BLaER1 (cell line): ENCODE results near the gene DPP6.
A peak's percentile ranks its signal among the peaks of the same experiment; 100 is the strongest.
"Not testable (repeated sequence)": the region's sequence is repeated elsewhere in the genome, so short reads cannot be mapped to it uniquely, and the experiment has no call there.

Source experiments
- H3K27ac ChIP-seq: shearing (Covaris generic); formaldehyde crosslinking; 2 replicates; pipeline ENCODE4 v1.8.1; 2022
- H3K27me3 ChIP-seq: shearing (Covaris generic); formaldehyde crosslinking; 2 replicates; pipeline ENCODE4 v1.8.1; 2022
- H3K36me3 ChIP-seq: shearing (Covaris generic); formaldehyde crosslinking; 2 replicates; pipeline ENCODE4 v1.8.1; 2022
- H3K4me1 ChIP-seq: shearing (Covaris generic); formaldehyde crosslinking; 2 replicates; pipeline ENCODE4 v1.8.1; 2022
- H3K4me2 ChIP-seq: shearing (Covaris generic); formaldehyde crosslinking; 2 replicates; pipeline ENCODE4 v1.8.1; 2022
- H3K4me3 ChIP-seq: shearing (Covaris generic); formaldehyde crosslinking; 2 replicates; pipeline ENCODE4 v1.8.1; 2022
- H3K9ac ChIP-seq: shearing (Covaris generic); formaldehyde crosslinking; 2 replicates; pipeline ENCODE4 v1.8.1; 2022
- H3K9me3 ChIP-seq: shearing (Covaris generic); formaldehyde crosslinking; 2 replicates; pipeline ENCODE4 v1.8.1; 2022
- H4K20me1 ChIP-seq: shearing (Covaris generic); formaldehyde crosslinking; 2 replicates; pipeline ENCODE4 v1.8.1; 2022

Gene DPP6

DNA sequence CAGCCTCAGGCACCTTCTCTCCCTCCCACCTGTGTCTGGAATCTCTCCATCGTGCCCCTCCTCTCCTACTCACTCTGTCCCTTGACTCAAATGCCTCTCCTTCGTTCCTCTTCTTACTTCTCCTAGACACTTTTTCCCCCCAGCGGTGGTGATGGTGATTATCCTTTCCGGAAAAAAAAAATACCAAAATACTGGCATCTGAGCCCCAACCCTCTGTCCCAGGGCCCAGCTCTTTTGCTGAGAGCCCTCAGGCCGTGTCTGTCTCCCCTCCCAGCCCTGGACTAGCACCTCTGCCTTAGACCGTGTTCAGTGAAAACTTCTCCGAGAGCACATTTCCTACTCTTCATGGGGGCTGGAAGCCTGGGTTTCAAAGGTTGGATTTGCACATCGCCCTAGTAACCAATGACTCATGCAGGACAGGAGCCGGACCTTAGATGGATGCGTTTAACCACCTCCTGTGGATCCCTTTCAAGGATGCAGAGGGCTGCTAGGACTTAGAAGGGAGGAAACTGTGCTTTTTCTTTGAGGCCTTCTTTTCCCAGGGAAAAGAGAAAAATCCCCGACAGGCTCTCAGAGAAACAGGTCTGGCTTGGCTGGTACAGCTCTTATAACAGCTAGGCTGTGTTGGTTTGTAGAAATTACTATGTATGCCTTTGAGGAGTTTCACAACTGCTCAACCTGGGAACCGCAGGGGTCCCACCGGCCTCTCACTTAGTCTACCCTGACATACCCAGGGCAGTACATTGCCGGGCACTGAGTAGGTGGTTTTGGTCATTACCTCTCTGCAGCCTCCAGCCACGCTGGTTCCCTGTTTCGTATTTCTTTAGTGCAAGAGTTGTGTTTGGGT, 1.5 kb downstream of the DPP6 start:
- H3K27ac ChIP-seq, H3K9me3 ChIP-seq, H3K9ac ChIP-seq, H3K36me3 ChIP-seq, H3K4me3 ChIP-seq, H3K27me3 ChIP-seq, H3K4me1 ChIP-seq, H3K4me2 ChIP-seq, H4K20me1 ChIP-seq: not testable (repeated sequence)

- not testable (repeated sequence) for H3K9ac ChIP-seq, H3K4me3 ChIP-seq, H3K4me2 ChIP-seq, H4K20me1 ChIP-seq, H3K27ac ChIP-seq, H3K4me1 ChIP-seq, H3K9me3 ChIP-seq, H3K27me3 ChIP-seq, H3K36me3 ChIP-seq
Observed at GRCh38 chr7:154054664-154055063, 2.5 kb downstream of the DPP6 start.

- not testable (repeated sequence) for H3K4me1 ChIP-seq, H3K4me3 ChIP-seq, H3K27me3 ChIP-seq, H3K4me2 ChIP-seq, H3K27ac ChIP-seq, H3K9ac ChIP-seq, H4K20me1 ChIP-seq, H3K36me3 ChIP-seq
- H3K9me3 ChIP-seq = peaks cover 18% of the 10 kb centered on the region
Observed at GRCh38 chr7:154055491-154056106, 3.4 kb downstream of the DPP6 start.

DNA sequence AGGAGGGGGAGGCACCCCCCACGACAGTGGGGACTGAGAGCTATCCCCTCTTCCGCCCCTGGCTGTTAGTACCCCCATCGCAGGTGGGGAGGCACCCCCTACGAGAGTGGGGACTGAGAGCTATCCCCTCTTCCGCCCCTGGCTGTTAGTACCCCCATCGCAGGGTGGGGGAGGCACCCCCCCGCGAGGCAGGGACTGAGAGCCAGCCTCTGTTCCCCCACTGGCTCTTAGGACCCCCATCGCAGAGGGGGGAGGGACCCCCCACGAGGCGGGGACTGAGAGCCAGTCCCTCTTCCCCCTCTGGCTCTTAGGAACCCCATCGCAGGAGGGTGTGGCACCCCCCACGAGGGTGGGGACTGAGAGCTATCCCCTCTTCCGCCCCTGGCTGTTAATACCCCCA, 6.6 kb downstream of the DPP6 start:
- H3K4me2 ChIP-seq, H3K36me3 ChIP-seq, H3K4me3 ChIP-seq, H3K27me3 ChIP-seq, H3K9ac ChIP-seq, H3K4me1 ChIP-seq, H3K27ac ChIP-seq, H4K20me1 ChIP-seq: not testable (repeated sequence)
- peaks cover 38% of the 10 kb centered on the region for H3K9me3 ChIP-seq

- H4K20me1 ChIP-seq, H3K4me2 ChIP-seq, H3K9ac ChIP-seq, H3K27me3 ChIP-seq, H3K36me3 ChIP-seq, H3K4me1 ChIP-seq, H3K27ac ChIP-seq, H3K4me3 ChIP-seq: not testable (repeated sequence)
- peaks cover 38% of the 10 kb centered on the region for H3K9me3 ChIP-seq
Observed at GRCh38 chr7:154060551-154060950, 8.4 kb downstream of the DPP6 start.

DNA sequence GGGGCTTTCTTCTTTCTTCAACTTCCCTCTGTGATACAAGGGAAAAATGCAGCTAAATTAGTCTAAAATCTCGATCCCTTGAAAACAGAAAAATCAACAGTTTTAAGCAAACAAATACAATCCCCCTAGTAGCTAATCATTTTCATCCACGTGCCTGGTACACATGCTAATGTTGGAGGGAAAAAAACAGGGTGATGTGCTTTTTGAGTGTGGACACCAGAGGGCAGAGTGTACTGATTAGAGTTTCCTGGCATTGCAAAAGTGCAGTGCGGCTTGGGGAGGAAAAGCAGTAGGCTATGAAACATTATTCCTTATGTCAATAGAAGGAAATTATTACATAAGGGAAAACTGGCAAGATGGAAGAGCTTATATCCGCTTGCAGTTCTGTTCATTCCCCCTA, 19.6 kb downstream of the DPP6 start:
- H3K36me3 ChIP-seq, H3K27me3 ChIP-seq, H4K20me1 ChIP-seq, H3K27ac ChIP-seq, H3K4me3 ChIP-seq, H3K9ac ChIP-seq, H3K9me3 ChIP-seq: not testable (repeated sequence)
- Histone ChIP-seq H3K4me1 (peaks cover 33% of the 10 kb centered on the region), H3K4me2 (peak overlapping the region; percentile 88)

DNA sequence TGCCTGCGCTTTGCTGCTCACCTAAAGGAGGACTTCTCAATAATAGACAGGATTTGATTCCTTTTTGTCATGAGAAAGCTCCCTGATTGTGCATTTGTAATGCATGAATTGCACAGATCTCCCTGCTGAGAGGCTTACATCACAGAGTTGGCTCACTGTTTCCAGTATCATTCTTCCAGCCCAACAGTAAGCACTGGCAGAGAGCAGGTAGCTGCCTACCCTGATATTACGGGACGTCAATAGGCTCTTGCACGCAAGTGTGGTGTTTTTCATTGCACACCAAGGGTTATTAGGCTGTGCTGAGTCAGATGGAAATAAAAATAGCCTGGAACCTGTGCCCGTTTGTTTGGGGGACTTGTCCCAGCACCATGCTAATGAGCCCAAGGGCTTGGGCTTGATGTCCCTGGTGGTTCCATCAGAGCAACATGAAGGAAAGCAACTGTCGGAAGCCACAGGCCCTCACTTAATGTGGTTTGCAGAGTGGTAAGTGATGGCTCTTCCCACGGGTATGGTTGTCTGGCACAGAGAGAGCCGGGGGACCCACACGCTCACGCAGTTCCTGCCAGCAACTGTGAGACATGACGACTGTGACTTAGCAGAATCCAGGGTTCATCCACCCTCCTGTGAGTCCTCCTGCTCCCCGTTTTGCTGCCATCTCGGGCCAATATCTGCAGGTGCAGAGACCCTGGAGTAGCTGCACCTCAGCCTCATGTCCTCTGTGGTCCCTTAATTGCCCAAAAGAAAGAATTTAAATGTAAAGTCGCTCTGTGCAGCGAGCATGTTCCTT, 20.4 kb downstream of the DPP6 start:
- H3K27me3 ChIP-seq, H4K20me1 ChIP-seq, H3K9me3 ChIP-seq, H3K36me3 ChIP-seq: not testable (repeated sequence)
- Histone ChIP-seq H3K4me3 (peak overlapping the region; percentile 38; the same call in 1 of the 2 replicates), H3K27ac (peak overlapping the region; percentile 44; the same call in 1 of the 2 replicates), H3K4me2 (peak overlapping the region; percentile 88), H3K4me1 (peaks cover 34% of the 10 kb centered on the region), H3K9ac (peak overlapping the region; percentile 29; the same call in 1 of the 2 replicates)

DNA sequence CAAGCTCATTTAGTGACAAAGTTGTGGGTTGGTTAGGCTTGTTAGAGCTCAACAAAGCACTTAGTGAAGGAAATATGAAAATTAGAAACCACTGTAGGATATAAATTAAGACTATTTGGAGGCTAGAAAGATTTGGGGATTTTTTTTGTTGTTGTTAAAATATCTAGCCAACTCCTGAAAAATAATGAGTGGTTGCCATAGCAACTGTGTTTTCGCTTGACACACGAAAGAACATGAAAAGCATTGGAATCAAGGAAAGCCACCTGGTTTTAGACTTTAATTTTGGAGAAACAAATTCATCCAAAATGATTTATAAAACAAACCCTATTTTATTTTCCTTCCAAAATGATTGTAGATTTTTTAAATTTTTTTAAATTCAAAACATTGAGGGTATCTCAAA, 26.3 kb downstream of the DPP6 start:
- not testable (repeated sequence) for H3K9ac ChIP-seq, H4K20me1 ChIP-seq, H3K9me3 ChIP-seq, H3K4me3 ChIP-seq, H3K27ac ChIP-seq, H3K27me3 ChIP-seq, H3K4me2 ChIP-seq, H3K36me3 ChIP-seq
- H3K4me1 ChIP-seq = peaks cover 19% of the 10 kb centered on the region

DNA sequence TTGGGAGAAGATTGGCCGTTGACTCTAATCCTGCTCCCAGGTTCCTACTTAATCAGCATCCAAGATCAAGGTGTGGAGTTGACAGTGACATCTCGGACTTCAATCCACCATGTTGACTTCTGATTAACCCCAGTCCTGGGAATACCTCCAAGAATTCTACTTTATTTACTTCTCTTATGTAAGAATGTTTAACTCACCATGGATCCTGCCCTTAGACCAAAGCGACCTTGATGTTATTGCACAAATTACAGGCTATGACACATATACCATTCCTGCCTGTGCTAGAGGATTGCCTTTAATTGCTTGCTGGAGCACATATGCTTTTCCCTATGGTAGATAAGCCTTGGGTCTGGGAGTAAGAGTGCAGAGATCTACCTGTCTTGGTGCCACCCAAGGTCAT, 28.1 kb downstream of the DPP6 start:
- H3K27ac ChIP-seq, H3K9ac ChIP-seq, H3K4me2 ChIP-seq, H3K4me3 ChIP-seq, H3K9me3 ChIP-seq, H3K36me3 ChIP-seq, H3K27me3 ChIP-seq, H4K20me1 ChIP-seq: not testable (repeated sequence)
- H3K4me1 ChIP-seq = peaks cover 12% of the 10 kb centered on the region; the same call in 1 of the 2 replicates

DNA sequence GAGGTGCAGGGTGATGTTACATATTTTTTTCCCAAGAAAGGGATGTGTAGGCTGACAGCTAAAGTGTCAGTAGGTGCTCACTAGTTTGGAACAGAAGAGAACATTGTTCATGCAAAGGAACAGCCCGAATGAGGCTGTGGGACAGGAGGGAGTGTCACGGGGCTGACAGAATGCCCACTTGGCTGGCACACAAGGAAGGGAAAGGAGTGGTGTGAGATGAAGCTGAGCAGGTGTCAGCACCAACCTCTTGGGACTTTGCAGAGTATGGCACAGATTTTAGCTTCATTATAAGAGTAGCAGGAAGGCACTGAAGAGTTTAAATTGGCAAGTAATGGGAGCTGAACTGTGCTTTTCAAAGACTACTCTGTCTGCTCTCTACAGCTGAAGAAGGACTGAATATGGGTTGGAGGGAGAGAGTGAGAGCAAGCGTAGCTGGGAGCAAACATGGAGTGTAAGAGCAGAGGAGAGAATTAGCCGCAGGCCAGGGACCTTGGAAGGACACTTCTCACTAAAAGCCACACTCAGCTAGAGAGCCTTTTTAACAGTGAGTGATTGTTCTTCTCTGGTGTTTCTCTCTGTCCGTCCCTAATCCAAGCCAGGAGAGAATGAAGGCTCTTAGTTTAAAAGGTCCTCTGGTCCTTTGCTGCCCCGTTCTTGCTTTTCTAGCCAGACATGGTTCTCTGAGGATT, 35.0 kb downstream of the DPP6 start:
- H3K36me3 ChIP-seq, H3K4me2 ChIP-seq, H4K20me1 ChIP-seq, H3K27me3 ChIP-seq, H3K4me1 ChIP-seq, H3K27ac ChIP-seq, H3K4me3 ChIP-seq, H3K9ac ChIP-seq, H3K9me3 ChIP-seq: not testable (repeated sequence)

GRCh38 chr7:154092093-154092492, 39.9 kb downstream of the DPP6 start:
- not testable (repeated sequence) for H3K9ac ChIP-seq, H3K4me3 ChIP-seq, H3K36me3 ChIP-seq, H3K9me3 ChIP-seq, H4K20me1 ChIP-seq, H3K4me1 ChIP-seq, H3K4me2 ChIP-seq, H3K27ac ChIP-seq, H3K27me3 ChIP-seq

DNA sequence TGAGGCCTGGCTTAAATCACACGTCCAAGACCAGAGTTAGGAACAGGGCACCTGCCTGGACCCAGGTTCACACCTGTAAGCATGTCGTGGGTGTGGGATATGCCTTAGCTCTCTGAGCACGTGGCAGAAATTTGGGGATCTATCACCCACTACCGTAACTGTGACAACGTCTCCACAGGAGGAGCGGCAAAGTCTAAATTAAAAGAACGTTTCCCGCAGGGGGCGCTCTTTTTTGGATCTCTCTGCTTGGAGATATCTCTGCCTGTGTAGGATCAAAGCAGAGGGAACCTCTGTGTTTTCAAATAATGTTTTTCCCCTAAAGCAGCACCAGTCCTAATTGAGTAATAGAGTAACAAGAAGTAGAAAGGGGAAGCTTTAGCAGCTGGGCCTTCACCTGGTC, 43.0 kb downstream of the DPP6 start:
- H3K9ac ChIP-seq, H3K4me3 ChIP-seq, H3K4me1 ChIP-seq, H4K20me1 ChIP-seq, H3K4me2 ChIP-seq, H3K27me3 ChIP-seq, H3K27ac ChIP-seq, H3K36me3 ChIP-seq, H3K9me3 ChIP-seq: not testable (repeated sequence)

GRCh38 chr7:154105063-154105462, 52.9 kb downstream of the DPP6 start:
- not testable (repeated sequence) for H3K27ac ChIP-seq, H3K27me3 ChIP-seq, H3K4me1 ChIP-seq, H3K36me3 ChIP-seq, H3K4me3 ChIP-seq, H3K4me2 ChIP-seq, H3K9ac ChIP-seq, H4K20me1 ChIP-seq, H3K9me3 ChIP-seq

- not testable (repeated sequence) for H3K36me3 ChIP-seq, H3K27ac ChIP-seq, H3K9me3 ChIP-seq, H3K4me3 ChIP-seq, H3K9ac ChIP-seq, H3K4me1 ChIP-seq, H4K20me1 ChIP-seq, H3K27me3 ChIP-seq, H3K4me2 ChIP-seq
Observed at GRCh38 chr7:154109615-154110014, 57.4 kb downstream of the DPP6 start.
